Esophagus muscularis mucosa (tissue), 3 donors: ENCODE data around the gene NCOA3.

Source experiments
- CTCF ChIP-seq, 3 experiments: fragments of 200-600 bp in 2 of 3; fragments of 450-650 bp in 1 of 3; sonication (generic) in 2 of 3; IDR thresholded peaks; one replicate each; pipeline ENCODE4 v1.5.1; 2017 to 2019; ENCODE audit warnings: antibody characterized with exemption in 3 of 3, mild to moderate bottlenecking in 2 of 3, moderate library complexity in 1 of 3
- POLR2A ChIP-seq: fragments of 450-650 bp; IDR thresholded peaks from one replicate; pipeline ENCODE4 v1.6.1; 2017; ENCODE audit warnings: antibody characterized with exemption, moderate library complexity, mild to moderate bottlenecking, low read depth

- no peak for TF ChIP-seq CTCF (IDR thresholded peaks at IDR 0.05)
- no peak for TF ChIP-seq POLR2A
These were observed 76.9 kb downstream of the NCOA3 start for GRCh38 chr20:47578543-47578942.
